ENCODE measurements around the gene HDGF. TPM values are rescaled to one million over a fixed set of nuclear protein-coding genes. Genes with fewer than 3 reads are reported as not detected.

HDGF gene
- total and polyA plus RNA-seq, 4 donors = 41.7 to 148 (median 119) TPM

DNA sequence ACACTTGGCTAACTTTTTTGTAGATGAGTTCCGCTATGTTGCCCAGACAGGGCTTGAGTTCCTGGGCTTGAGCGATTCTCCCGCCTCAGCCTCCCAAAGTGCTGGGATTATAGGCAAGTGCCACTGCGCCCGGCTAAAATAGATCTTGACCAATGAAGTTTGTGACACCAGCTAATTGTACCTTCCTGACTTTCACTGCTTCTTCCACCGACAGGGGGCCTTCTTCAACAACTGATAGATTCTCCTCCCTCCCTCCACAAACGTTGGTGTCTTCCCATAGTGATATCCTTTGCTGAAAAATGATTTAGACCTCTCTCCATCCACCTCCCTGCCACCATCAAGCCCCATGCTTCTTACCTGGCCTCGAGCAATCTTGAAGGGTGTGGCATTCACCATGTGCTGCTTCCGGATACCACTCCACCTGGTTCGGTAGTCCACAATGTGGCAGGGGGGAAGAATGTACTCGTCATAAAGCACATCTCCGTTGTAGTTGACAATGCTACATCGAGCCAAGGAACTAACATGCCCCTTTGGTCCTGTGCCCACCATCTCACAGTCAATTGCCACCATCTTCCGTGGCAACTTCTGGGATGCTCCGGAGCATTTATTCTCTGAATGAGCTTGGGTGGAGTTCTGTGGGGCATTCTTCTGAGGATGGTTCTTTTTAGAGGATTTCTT, 24.8 kb downstream of the HDGF start:
- no peaks in the 10 kb centered on the region for H3K27me3 ChIP-seq (ENCODE audit: control insufficient read depth in 4 of 4, insufficient read depth in 4 of 4, low read length in 3 of 4)
- peaks cover 6 to 37% (median 35%) of the 10 kb centered on the region in 4 donors for H3K4me1 ChIP-seq (ENCODE audit: control insufficient read depth in 4 of 4, insufficient read depth in 4 of 4, low read length in 3 of 4)
- peak; percentile 72 for DNase-seq (ENCODE audit: low spot score)
- H3K36me3 ChIP-seq (ENCODE audit: control insufficient read depth in 4 of 4, insufficient read depth in 3 of 4, low read depth in 1 of 4, low read length in 3 of 4) = peaks cover 4 to 24% (median 15%) of the 10 kb centered on the region in 4 donors
- H3K27ac ChIP-seq (ENCODE audit: low read depth in 1 of 2, low read length in 2 of 2) = no peak overlapping the region
- 58% methylated on average over 15 of the region's 15 CpGs for WGBS
- H3K4me3 ChIP-seq (ENCODE audit: low read depth in 1 of 3, low read length in 3 of 3) = peak overlapping the region in 1 of 3 donors; percentile 99
- TF ChIP-seq GABPA (IDR thresholded peaks at IDR 0.05 in 1 of 2, conservative IDR thresholded peaks at IDR 0.05 in 1 of 2) (no peak), EGR1 (IDR thresholded peaks at IDR 0.05; ENCODE audit: low read depth in 2 of 2) (no peak), RXRA (IDR thresholded peaks at IDR 0.05) (no peak), FOXA1 (IDR thresholded peaks at IDR 0.05) (no peak), RAD21 (IDR thresholded peaks at IDR 0.05) (peak; percentile 64 to 76), YY1 (IDR thresholded peaks at IDR 0.05) (no peak)
- TF ChIP-seq, protein P1, sequence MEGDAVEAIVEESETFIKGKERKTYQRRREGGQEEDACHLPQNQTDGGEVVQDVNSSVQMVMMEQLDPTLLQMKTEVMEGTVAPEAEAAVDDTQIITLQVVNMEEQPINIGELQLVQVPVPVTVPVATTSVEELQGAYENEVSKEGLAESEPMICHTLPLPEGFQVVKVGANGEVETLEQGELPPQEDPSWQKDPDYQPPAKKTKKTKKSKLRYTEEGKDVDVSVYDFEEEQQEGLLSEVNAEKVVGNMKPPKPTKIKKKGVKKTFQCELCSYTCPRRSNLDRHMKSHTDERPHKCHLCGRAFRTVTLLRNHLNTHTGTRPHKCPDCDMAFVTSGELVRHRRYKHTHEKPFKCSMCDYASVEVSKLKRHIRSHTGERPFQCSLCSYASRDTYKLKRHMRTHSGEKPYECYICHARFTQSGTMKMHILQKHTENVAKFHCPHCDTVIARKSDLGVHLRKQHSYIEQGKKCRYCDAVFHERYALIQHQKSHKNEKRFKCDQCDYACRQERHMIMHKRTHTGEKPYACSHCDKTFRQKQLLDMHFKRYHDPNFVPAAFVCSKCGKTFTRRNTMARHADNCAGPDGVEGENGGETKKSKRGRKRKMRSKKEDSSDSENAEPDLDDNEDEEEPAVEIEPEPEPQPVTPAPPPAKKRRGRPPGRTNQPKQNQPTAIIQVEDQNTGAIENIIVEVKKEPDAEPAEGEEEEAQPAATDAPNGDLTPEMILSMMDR (IDR thresholded peaks at IDR 0.05; ENCODE audit: low read depth, low read length, missing input control) = peak; percentile 44
- TF ChIP-seq, protein P2, sequence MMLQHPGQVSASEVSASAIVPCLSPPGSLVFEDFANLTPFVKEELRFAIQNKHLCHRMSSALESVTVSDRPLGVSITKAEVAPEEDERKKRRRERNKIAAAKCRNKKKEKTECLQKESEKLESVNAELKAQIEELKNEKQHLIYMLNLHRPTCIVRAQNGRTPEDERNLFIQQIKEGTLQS (IDR thresholded peaks at IDR 0.05) = no peak
- TF ChIP-seq, protein P3, sequence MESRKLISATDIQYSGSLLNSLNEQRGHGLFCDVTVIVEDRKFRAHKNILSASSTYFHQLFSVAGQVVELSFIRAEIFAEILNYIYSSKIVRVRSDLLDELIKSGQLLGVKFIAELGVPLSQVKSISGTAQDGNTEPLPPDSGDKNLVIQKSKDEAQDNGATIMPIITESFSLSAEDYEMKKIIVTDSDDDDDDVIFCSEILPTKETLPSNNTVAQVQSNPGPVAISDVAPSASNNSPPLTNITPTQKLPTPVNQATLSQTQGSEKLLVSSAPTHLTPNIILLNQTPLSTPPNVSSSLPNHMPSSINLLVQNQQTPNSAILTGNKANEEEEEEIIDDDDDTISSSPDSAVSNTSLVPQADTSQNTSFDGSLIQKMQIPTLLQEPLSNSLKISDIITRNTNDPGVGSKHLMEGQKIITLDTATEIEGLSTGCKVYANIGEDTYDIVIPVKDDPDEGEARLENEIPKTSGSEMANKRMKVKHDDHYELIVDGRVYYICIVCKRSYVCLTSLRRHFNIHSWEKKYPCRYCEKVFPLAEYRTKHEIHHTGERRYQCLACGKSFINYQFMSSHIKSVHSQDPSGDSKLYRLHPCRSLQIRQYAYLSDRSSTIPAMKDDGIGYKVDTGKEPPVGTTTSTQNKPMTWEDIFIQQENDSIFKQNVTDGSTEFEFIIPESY (IDR thresholded peaks at IDR 0.05) = no peak
- H3K9me3 ChIP-seq (ENCODE audit: control insufficient read depth in 4 of 4, low read length in 3 of 4) = no peaks in the 10 kb centered on the region
- H3K9ac ChIP-seq (ENCODE audit: low read depth in 1 of 2, low read length in 2 of 2) = peak overlapping the region in 1 of 2 donors; percentile 80

DNA sequence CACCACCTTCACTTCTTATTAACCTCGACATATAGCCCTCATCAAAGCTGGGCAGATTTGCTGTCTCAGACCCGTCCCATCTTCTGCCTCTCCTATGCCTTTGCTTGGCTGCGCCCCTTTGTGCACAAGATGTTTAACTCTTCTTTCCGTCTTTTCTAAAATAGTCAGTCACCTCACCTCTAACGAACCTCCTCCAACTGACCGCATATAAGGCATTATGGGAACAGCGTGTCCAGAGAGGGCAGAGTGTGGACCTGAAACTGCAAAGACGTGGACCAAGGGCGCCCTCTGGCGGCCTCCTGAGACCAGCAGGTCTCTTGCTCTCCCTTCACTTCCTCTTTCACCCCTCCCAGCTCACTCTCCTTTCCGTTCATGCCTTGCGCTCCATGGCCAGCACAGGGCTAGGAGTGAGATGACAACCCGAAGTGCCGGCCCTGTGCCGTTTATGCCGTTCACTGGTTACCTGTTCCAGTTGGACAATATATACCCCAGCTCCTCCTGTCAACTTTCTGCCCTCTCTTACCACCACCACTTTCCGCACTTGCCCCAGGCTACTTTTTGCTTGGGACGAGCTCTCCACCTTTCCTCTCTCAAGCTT, 25.7 kb downstream of the HDGF start:
- H3K36me3 ChIP-seq (ENCODE audit: control insufficient read depth in 4 of 4, insufficient read depth in 3 of 4, low read depth in 1 of 4, low read length in 3 of 4) = peaks cover 5 to 32% (median 24%) of the 10 kb centered on the region in 4 donors
- WGBS = 15% methylated on average over 18 of the region's 18 CpGs
- H3K27me3 ChIP-seq (ENCODE audit: control insufficient read depth in 4 of 4, insufficient read depth in 4 of 4, low read length in 3 of 4) = no peaks in the 10 kb centered on the region
- no peaks in the 10 kb centered on the region for H3K9me3 ChIP-seq (ENCODE audit: control insufficient read depth in 4 of 4, low read length in 3 of 4)
- peaks cover 6 to 37% (median 36%) of the 10 kb centered on the region in 4 donors for H3K4me1 ChIP-seq (ENCODE audit: control insufficient read depth in 4 of 4, insufficient read depth in 4 of 4, low read length in 3 of 4)
- DNase-seq (ENCODE audit: low spot score) = peak; percentile 89
- H3K27ac ChIP-seq (ENCODE audit: low read depth in 1 of 2, low read length in 2 of 2) = no peak overlapping the region
- H3K9ac ChIP-seq (ENCODE audit: low read depth in 1 of 2, low read length in 2 of 2) = peak overlapping the region; percentile 1 to 25
- peak overlapping the region; percentile 3 to 38 (median 18) for H3K4me3 ChIP-seq (ENCODE audit: low read depth in 1 of 3, low read length in 3 of 3)
- TF ChIP-seq YY1 (IDR thresholded peaks at IDR 0.05) = peak; percentile 33
- TF ChIP-seq, protein P2 (IDR thresholded peaks at IDR 0.05) = no peak
- no peak for TF ChIP-seq FOXA1 (IDR thresholded peaks at IDR 0.05)
- peak; percentile 16 for TF ChIP-seq HNF4G (IDR thresholded peaks at IDR 0.05)
- TF ChIP-seq FOXA2 (IDR thresholded peaks at IDR 0.05) = no peak
- TF ChIP-seq RXRA (IDR thresholded peaks at IDR 0.05) = peak; percentile 37 to 72
- TF ChIP-seq SP1 (IDR thresholded peaks at IDR 0.05) = peak; percentile 65
- TF ChIP-seq, protein P3 (IDR thresholded peaks at IDR 0.05) = no peak
- TF ChIP-seq, protein P1 (IDR thresholded peaks at IDR 0.05; ENCODE audit: low read depth, low read length, missing input control) = peak; percentile 97
- TF ChIP-seq, protein P4, sequence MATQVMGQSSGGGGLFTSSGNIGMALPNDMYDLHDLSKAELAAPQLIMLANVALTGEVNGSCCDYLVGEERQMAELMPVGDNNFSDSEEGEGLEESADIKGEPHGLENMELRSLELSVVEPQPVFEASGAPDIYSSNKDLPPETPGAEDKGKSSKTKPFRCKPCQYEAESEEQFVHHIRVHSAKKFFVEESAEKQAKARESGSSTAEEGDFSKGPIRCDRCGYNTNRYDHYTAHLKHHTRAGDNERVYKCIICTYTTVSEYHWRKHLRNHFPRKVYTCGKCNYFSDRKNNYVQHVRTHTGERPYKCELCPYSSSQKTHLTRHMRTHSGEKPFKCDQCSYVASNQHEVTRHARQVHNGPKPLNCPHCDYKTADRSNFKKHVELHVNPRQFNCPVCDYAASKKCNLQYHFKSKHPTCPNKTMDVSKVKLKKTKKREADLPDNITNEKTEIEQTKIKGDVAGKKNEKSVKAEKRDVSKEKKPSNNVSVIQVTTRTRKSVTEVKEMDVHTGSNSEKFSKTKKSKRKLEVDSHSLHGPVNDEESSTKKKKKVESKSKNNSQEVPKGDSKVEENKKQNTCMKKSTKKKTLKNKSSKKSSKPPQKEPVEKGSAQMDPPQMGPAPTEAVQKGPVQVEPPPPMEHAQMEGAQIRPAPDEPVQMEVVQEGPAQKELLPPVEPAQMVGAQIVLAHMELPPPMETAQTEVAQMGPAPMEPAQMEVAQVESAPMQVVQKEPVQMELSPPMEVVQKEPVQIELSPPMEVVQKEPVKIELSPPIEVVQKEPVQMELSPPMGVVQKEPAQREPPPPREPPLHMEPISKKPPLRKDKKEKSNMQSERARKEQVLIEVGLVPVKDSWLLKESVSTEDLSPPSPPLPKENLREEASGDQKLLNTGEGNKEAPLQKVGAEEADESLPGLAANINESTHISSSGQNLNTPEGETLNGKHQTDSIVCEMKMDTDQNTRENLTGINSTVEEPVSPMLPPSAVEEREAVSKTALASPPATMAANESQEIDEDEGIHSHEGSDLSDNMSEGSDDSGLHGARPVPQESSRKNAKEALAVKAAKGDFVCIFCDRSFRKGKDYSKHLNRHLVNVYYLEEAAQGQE (IDR thresholded peaks at IDR 0.05) = no peak
- TF ChIP-seq GABPA (IDR thresholded peaks at IDR 0.05 in 1 of 2, conservative IDR thresholded peaks at IDR 0.05 in 1 of 2) = peak; percentile 32 to 81
- TF ChIP-seq, protein P5, sequence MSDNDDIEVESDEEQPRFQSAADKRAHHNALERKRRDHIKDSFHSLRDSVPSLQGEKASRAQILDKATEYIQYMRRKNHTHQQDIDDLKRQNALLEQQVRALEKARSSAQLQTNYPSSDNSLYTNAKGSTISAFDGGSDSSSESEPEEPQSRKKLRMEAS (IDR thresholded peaks at IDR 0.05) = peak; percentile 59
- TF ChIP-seq EGR1 (IDR thresholded peaks at IDR 0.05; ENCODE audit: low read depth in 2 of 2) = no peak
- TF ChIP-seq RAD21 (IDR thresholded peaks at IDR 0.05) = peak; percentile 94 to 97
- peak; percentile 36 for TF ChIP-seq NR2F2 (IDR thresholded peaks at IDR 0.05)
- no peak for TF ChIP-seq JUND (IDR thresholded peaks at IDR 0.05)
